HG02943 (cell line): Measurements from ENCODE around the gene FTO.

Experiments
- ATAC-seq: cut with Tn5 transposase; IDR thresholded peaks from one replicate; pipeline ENCODE4 v1.9.1; 2021; ENCODE audit warnings: mild to moderate bottlenecking, low read depth, moderate library complexity; ENCODE audit not compliant: unreplicated experiment

Gene FTO

GRCh38 chr16:53707671-53708070, 3.7 kb downstream of the FTO start:
- no peak for ATAC-seq

GRCh38 chr16:53708490-53708889, 4.5 kb downstream of the FTO start:
- no peak for ATAC-seq

- ATAC-seq, result no peak
These were observed 7.4 kb downstream of the FTO start for GRCh38 chr16:53711390-53711789.

GRCh38 chr16:53712065-53712464, 8.1 kb downstream of the FTO start:
- no peak for ATAC-seq

GRCh38 chr16:53713403-53714204, 9.6 kb downstream of the FTO start:
- ATAC-seq, result no peak

GRCh38 chr16:53714205-53715022, 10.5 kb downstream of the FTO start:
- ATAC-seq, result no peak

GRCh38 chr16:53715023-53715384, 11.0 kb downstream of the FTO start:
- no peak for ATAC-seq

GRCh38 chr16:53717577-53717976, 13.6 kb downstream of the FTO start:
- ATAC-seq, result no peak

- no peak for ATAC-seq
These were observed 17.1 kb downstream of the FTO start for GRCh38 chr16:53721017-53721416.

GRCh38 chr16:53726625-53727024, 22.7 kb downstream of the FTO start:
- no peak for ATAC-seq

- ATAC-seq, result no peak
These were observed 26.7 kb downstream of the FTO start for GRCh38 chr16:53730693-53731092.

GRCh38 chr16:53732296-53732929, 28.5 kb downstream of the FTO start:
- ATAC-seq, result no peak

- no peak for ATAC-seq
These were observed 31.0 kb downstream of the FTO start for GRCh38 chr16:53734908-53735307.

- no peak for ATAC-seq
These were observed 32.3 kb downstream of the FTO start for GRCh38 chr16:53736297-53736696.

GRCh38 chr16:53737552-53737951, 33.6 kb downstream of the FTO start:
- no peak for ATAC-seq

- no peak for ATAC-seq
These were observed 36.5 kb downstream of the FTO start for GRCh38 chr16:53740476-53740875.

GRCh38 chr16:53740933-53741531, 37.1 kb downstream of the FTO start:
- ATAC-seq, result no peak

- no peak for ATAC-seq
These were observed 37.6 kb downstream of the FTO start for GRCh38 chr16:53741546-53741945.

- no peak for ATAC-seq
These were observed 39.2 kb downstream of the FTO start for GRCh38 chr16:53743149-53743566.

- no peak for ATAC-seq
These were observed 40.5 kb downstream of the FTO start for GRCh38 chr16:53744449-53744848.

GRCh38 chr16:53745086-53745485, 41.1 kb downstream of the FTO start:
- no peak for ATAC-seq
